HG02938 (cell line): ENCODE results near the gene PDLIM5.
"Not testable (repeated sequence)": the region's sequence is repeated elsewhere in the genome, so short reads cannot be mapped to it uniquely, and the experiment has no call there.

ENCODE experiments used
- ATAC-seq: cut with Tn5 transposase; IDR thresholded peaks from one replicate; pipeline ENCODE4 v1.9.1; 2021; ENCODE audit warnings: mild to moderate bottlenecking, moderate library complexity; ENCODE audit not compliant: unreplicated experiment

Gene PDLIM5

GRCh38 chr4:94551643-94552564 is 100.2 kb downstream of the PDLIM5 start:
- no peak for ATAC-seq

GRCh38 chr4:94556047-94556446 is 104.3 kb downstream of the PDLIM5 start:
- not testable (repeated sequence) for ATAC-seq

DNA sequence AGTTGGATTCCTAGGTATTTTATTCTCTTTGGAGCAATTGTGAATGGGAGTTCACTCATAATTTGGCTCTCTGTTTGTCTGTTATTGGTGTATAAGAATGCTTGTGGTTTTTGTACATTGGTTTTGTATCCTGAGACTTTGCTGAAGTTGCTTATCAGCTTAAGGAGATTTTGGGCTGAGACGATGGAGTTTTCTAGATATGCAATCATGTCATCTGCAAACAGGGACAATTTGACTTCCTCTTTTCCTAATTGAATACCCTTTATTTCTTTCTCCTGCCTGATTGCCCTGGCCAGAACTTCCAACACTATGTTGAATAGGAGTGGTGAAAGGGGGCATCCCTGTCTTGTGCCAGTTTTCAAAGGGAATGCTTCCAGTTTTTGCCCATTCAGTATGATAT is 105.9 kb downstream of the PDLIM5 start:
- not testable (repeated sequence) for ATAC-seq

- ATAC-seq: no peak
Observed at GRCh38 chr4:94558392-94558904, 106.7 kb downstream of the PDLIM5 start.

GRCh38 chr4:94559351-94559806 is 107.6 kb downstream of the PDLIM5 start:
- ATAC-seq: no peak

DNA sequence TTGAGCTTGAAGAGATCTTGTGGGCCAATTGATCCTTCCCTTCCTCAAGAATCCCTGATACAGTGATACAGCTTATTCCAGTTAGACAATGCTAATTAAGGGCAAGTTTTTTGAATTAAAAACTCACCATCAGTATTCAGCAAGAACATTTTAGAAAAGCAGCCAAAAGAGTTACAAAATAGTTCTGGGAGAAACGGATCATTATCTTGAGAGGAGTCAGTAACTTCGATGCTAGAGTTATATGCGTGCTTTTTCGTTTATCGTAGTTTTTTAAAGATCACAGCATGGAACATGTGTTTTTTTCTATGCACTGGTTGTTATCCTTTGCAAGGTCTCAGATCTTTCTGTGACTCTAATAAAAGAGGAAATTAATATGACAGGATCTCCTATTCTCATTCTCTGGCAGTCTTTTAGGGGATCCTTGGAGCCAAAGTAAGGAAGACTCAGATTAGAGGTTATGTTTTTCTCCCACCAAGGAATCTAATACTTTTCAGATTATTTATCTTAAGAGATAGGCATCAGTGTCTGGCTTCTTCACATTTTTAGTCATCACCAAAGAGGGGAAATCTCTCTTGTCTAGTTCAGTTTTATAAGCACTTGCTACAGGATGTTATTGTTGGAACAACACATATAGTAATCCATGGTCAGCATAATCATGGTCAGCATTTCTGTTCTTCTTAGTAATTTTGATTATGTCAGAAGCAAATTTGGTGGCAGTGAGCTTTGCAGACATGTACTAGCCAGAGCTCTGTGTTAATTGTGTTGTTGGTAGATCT is 109.7 kb downstream of the PDLIM5 start:
- ATAC-seq: no peak

GRCh38 chr4:94562285-94562684 is 110.5 kb downstream of the PDLIM5 start:
- no peak for ATAC-seq

GRCh38 chr4:94564252-94564651 is 112.5 kb downstream of the PDLIM5 start:
- ATAC-seq: no peak

GRCh38 chr4:94566420-94566819 is 114.7 kb downstream of the PDLIM5 start:
- no peak for ATAC-seq

DNA sequence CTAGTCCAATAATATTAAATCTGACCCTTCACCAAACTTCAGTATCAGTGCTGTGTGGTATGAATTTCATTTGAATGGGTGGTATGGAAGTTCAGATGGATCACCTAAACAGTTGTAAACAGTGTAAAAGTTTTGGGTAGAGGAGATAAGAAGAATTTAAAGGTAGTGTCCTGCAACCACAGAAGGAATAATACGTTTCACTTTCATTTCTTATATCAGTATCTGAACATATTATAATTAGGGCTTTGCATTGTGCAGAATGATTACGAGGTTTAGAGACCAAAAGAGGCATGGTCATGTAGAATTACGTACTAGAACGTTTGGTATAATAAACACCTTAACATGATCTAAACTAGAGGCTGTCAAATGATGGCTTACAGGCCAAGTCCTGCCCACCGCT is 116.1 kb downstream of the PDLIM5 start:
- no peak for ATAC-seq

GRCh38 chr4:94570558-94570957 is 118.8 kb downstream of the PDLIM5 start:
- ATAC-seq: no peak

DNA sequence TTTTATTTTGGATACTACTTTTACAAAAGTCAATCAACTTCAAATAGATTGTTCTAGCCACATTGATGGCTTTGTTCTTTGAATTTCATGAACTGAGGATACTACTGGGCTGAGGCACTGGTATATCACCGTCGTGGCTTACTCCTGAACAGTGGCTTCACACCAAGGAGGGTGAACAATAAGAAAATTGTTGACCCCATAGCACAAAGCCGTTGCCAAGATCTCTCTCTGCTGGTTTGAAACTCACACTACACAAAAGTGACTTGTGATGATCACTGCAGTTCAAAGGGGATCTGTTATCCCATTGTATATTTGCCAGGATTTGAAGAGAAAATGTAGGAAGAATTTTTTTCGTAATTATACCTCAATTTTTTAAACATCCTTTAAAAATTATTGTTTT is 119.6 kb downstream of the PDLIM5 start:
- no peak for ATAC-seq

- no peak for ATAC-seq
Observed at GRCh38 chr4:94571715-94572114, 120.0 kb downstream of the PDLIM5 start.

DNA sequence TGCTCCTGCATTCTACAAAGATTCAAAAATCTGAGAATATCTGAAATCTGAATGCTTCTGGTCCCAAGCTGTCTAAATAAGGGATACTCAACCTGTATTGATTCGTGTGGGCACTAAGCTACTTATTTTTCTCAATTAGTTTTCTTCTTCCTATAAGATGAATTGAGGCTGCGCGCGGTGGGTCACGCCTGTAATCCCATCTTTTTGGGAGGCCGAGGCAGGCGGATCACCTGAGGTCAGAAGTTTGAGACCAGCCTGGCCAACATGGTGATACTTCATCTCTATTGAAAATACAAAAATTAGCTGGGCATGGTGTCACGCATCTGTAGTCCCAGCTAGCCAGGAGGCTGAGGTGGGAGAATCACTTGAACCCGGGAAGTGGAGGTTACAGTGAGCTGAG is 122.3 kb downstream of the PDLIM5 start:
- ATAC-seq: no peak

DNA sequence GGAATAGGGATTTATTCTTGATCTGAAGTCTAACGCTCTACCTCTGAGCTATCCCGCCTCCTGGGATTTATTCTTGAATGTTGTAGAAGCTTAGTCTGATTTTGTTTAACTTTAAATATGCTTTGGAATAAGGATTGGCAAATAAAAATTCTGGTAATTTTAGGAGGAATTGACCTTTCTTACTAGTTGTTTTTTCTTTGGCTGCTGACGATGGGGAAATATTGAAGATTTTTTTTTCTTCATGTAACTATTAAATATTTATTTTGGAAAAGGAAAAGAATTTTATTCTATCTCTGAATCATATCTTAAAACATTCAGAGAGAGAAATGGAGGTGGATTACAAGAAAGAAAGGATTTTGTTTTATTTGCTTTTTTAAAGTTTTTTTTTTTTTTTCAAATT is 122.9 kb downstream of the PDLIM5 start:
- ATAC-seq: no peak

GRCh38 chr4:94575652-94576051 is 123.9 kb downstream of the PDLIM5 start:
- no peak for ATAC-seq

DNA sequence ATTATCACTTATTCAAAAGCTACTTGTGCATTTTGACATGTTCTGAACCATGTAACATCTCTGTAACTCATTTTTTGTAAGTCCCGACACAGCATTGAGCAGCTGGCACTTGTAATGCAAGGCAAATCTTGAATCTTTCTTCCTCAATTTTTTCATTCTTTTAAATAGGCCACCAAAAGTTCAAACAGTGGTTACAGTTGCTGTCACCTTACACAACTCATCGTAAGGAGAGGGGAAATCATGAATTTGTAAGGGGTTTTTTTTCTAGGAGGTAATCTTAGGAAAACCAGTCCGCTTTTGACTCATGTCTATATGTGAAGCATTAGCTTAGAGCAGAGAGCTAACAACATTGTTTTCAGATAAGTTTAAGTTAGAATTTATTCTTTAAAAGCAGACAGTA is 124.5 kb downstream of the PDLIM5 start:
- ATAC-seq: no peak

DNA sequence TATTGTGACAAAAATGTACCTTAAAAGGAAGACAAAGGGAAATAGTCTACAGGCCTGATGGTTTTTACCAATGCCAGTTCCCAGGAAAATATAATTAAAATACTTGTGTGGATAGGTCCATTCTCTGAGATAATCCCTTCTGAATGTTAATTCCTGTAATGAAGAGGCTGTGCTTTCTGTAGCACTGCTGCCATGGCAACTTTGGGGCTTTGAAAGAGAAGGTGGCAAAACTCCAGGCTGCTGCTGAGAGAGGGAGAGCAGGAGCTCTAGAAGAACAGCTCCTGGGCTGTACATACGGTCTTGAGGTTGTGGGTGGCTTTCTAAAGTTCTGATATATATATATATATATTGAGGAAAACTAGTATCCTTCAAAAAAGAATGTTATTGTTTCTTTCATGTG is 125.4 kb downstream of the PDLIM5 start:
- ATAC-seq: no peak

DNA sequence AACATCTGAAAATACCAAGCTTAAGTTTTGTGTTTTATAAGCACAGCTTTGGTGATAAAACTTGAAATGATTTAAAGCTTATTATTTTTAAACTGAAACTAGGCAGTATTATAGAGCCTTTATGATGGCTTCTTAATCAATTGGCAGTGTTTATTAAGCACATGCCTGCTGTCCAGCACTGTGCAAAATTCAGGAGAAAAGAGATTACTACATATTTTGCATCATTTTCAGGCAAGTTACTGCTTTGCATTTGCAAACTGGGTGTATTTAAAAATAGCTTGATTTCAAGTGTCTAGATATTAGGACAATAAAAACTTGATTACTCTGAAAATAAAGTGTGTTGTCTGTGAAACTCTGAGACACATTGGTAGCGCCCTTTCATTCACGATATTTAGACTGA is 126.5 kb downstream of the PDLIM5 start:
- no peak for ATAC-seq

- ATAC-seq: no peak
Observed at GRCh38 chr4:94581766-94582165, 130.0 kb downstream of the PDLIM5 start.

DNA sequence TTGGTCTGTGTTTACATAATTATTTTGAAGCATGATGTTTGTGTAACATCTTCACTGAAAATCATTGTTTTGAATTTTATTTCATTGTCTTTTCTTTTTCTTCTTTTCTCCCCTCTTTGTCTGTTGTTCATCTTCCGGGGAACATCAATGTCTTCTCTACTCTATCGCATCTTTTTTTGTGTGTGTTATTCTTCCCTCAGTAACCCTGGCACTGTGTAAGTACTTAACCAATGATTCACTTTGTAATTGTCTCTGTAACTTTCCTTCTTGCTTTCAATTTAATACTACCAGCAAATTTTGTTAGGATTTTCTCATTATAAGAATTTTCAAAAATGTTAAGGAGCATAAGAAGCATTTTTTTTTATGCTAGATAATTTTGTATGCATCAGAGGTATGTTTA is 130.8 kb downstream of the PDLIM5 start:
- ATAC-seq: no peak
